ENCODE data around the gene PITRM1.

The PITRM1 gene

GRCh38 chr10:3137958-3138726 is 34.4 kb downstream of the PITRM1 start:
- no peak for DNase-seq

- no peak for DNase-seq
Observed at GRCh38 chr10:3136763-3137611, 35.6 kb downstream of the PITRM1 start.

- no peak for DNase-seq
Observed at GRCh38 chr10:3136336-3136735, 36.2 kb downstream of the PITRM1 start.

- DNase-seq: no peak
Observed at GRCh38 chr10:3135006-3135405, 37.6 kb downstream of the PITRM1 start.

GRCh38 chr10:3133948-3134347 is 38.6 kb downstream of the PITRM1 start:
- DNase-seq: no peak

- no peak for DNase-seq
Observed at GRCh38 chr10:3132036-3133025, 40.3 kb downstream of the PITRM1 start.

- DNase-seq: peak; percentile 51
Observed at GRCh38 chr10:3131098-3131497, 41.5 kb downstream of the PITRM1 start.

- DNase-seq: no peak
Observed at GRCh38 chr10:3129581-3130340, 42.8 kb downstream of the PITRM1 start.

- DNase-seq: no peak
Observed at GRCh38 chr10:3128379-3129130, 44.0 kb downstream of the PITRM1 start.

GRCh38 chr10:3127921-3128320 is 44.7 kb downstream of the PITRM1 start:
- no peak for DNase-seq

- peak; percentile 92 for DNase-seq
Observed at GRCh38 chr10:3126741-3127346, 45.7 kb downstream of the PITRM1 start.

- peak; percentile 19 for DNase-seq
Observed at GRCh38 chr10:3126249-3126648, 46.3 kb downstream of the PITRM1 start.

- no peak for DNase-seq
Observed at GRCh38 chr10:3125527-3126170, 46.9 kb downstream of the PITRM1 start.

- DNase-seq: no peak
Observed at GRCh38 chr10:3124412-3125175, 48.0 kb downstream of the PITRM1 start.

- DNase-seq: peak; percentile 33
Observed at GRCh38 chr10:3123571-3124411, 48.8 kb downstream of the PITRM1 start.

- no peak for DNase-seq
Observed at GRCh38 chr10:3122486-3123205, 49.9 kb downstream of the PITRM1 start.

- DNase-seq: no peak
Observed at GRCh38 chr10:3122034-3122433, 50.5 kb downstream of the PITRM1 start.

Data from NCI-H1092 treated with DMSO at 0.1 percent for 48 hours (cell line).